SK-N-SH (cell line): Measurements from ENCODE around the gene MRFAP1L1. TPM values are rescaled to one million over a fixed set of nuclear protein-coding genes. Genes with fewer than 3 reads are reported as not detected.
A peak's percentile ranks its signal among the peaks of the same experiment; 100 is the strongest.

Experiments used
- CTCF ChIA-PET: fragments of 300-600, 350-600 bp; formaldehyde crosslinking; extraction: SDS; loops from one replicate; lab custom pipeline; 2021; lab: Yijun Ruan, JAX
- POLR2A ChIA-PET: fragments of 350-600 bp; sonication (Branson Sonifier 250); formaldehyde crosslinking; extraction: SDS; loops from one replicate; lab custom pipeline; 2020; ENCODE audit warnings: antibody characterized with exemption, inconsistent platforms; lab: Yijun Ruan, JAX
- DNase-seq: peaks from one replicate; pipeline ENCODE4 v3.0.0; 2012
- H2AFZ ChIP-seq: fragments of 200-600 bp; sonication (generic); 2 replicates; pipeline ENCODE4 v1.8.1; 2016; ENCODE audit warnings: antibody characterized with exemption, mild to moderate bottlenecking, low read depth
- H3F3A ChIP-seq: fragments of 200-600 bp; sonication (generic); replicated peaks from 2 replicates; pipeline ENCODE3; 2016; ENCODE audit warnings: antibody characterized with exemption, mild to moderate bottlenecking; ENCODE audit not compliant: insufficient read depth
- H3K27ac ChIP-seq, 2 experiments: fragments of 200-500 bp in 1 of 2; fragments of 200-600 bp in 1 of 2; sonication (Bioruptor generic) in 1 of 2; sonication (generic), shearing (Covaris generic) in 1 of 2; 2 replicates each; pipeline versions ENCODE4 v1.5.1 to v1.6.1; 2014 to 2016; ENCODE audit warnings: low read depth in 2 of 2, inconsistent platforms in 1 of 2, low read length in 1 of 2, mild to moderate bottlenecking in 1 of 2, mixed read lengths in 1 of 2
- H3K27me3 ChIP-seq: fragments of 200-600 bp; sonication (generic), shearing (Covaris generic); 2 replicates; pipeline ENCODE4 v1.6.1; 2016; ENCODE audit warnings: mixed run types; ENCODE audit not compliant: insufficient read depth
- H3K36me3 ChIP-seq, 2 experiments: fragments of 200-500 bp in 1 of 2; fragments of 200-600 bp in 1 of 2; sonication (Bioruptor generic) in 1 of 2; sonication (generic) in 1 of 2; replicated peaks in 1 of 2; 2 replicates each; pipeline versions ENCODE3 to v1.5.1; 2014 to 2016; ENCODE audit warnings: low read length in 1 of 2, mild to moderate bottlenecking in 1 of 2; ENCODE audit not compliant: insufficient read depth in 2 of 2, control insufficient read depth in 1 of 2
- H3K4me1 ChIP-seq, 2 experiments: fragments of 200-500 bp in 1 of 2; fragments of 200-600 bp in 1 of 2; sonication (Bioruptor generic) in 1 of 2; sonication (generic), shearing (Covaris generic) in 1 of 2; 2 replicates each; pipeline versions ENCODE4 v1.5.1 to v1.6.1; 2014 to 2016; ENCODE audit warnings: low read depth in 1 of 2, low read length in 1 of 2, mixed run types in 1 of 2; ENCODE audit not compliant: insufficient read depth in 2 of 2, control insufficient read depth in 1 of 2
- H3K4me2 ChIP-seq: fragments of 200-600 bp; sonication (generic), shearing (Covaris generic); 2 replicates; pipeline ENCODE4 v1.6.1; 2017; ENCODE audit warnings: mixed run types
- H3K4me3 ChIP-seq, 2 experiments: fragments of 200-500 bp in 1 of 2; fragments of 200-600 bp in 1 of 2; sonication (Bioruptor generic) in 1 of 2; sonication (generic), shearing (Covaris generic) in 1 of 2; 2 replicates each; pipeline versions ENCODE4 v1.5.1 to v1.8.1; 2014 to 2016; ENCODE audit warnings: low read depth in 2 of 2, inconsistent platforms in 1 of 2, low read length in 1 of 2, mild to moderate bottlenecking in 1 of 2, mixed read lengths in 1 of 2, moderate library complexity in 1 of 2
- H3K79me2 ChIP-seq: fragments of 200-600 bp; sonication (generic); 2 replicates; pipeline ENCODE4 v1.8.1; 2017; ENCODE audit warnings: mild to moderate bottlenecking; ENCODE audit not compliant: insufficient read depth
- H3K9ac ChIP-seq: fragments of 200-600 bp; sonication (generic); 2 replicates; pipeline ENCODE4 v1.6.1; 2017; ENCODE audit warnings: mixed run types
- H3K9me2 ChIP-seq: fragments of 200-600 bp; sonication (generic); 2 replicates; pipeline ENCODE4 v1.6.1; 2017; ENCODE audit warnings: mixed run types
- H3K9me3 ChIP-seq: fragments of 200-600 bp; sonication (generic); 2 replicates; pipeline ENCODE4 v1.6.1; 2017; ENCODE audit warnings: mixed run types, mild to moderate bottlenecking, moderate library complexity
- H4K20me1 ChIP-seq: fragments of 200-600 bp; sonication (generic); 2 replicates; pipeline ENCODE4 v1.6.1; 2017; ENCODE audit warnings: mild to moderate bottlenecking, mixed run types; ENCODE audit not compliant: insufficient read depth
- CHD2 ChIP-seq: fragments of 150-350 bp; IDR thresholded peaks from 2 replicates; pipeline ENCODE4 v1.6.1; 2018; ENCODE audit warnings: low read length; ENCODE audit not compliant: partially characterized antibody
- CTCF ChIP-seq: fragments of 200-600 bp; sonication (generic); IDR thresholded peaks from 2 replicates; pipeline ENCODE4 v1.6.1; 2017; ENCODE audit warnings: antibody characterized with exemption, mild to moderate bottlenecking, moderate library complexity
- EZH2phosphoT487 ChIP-seq: fragments of 200-600 bp; sonication (generic); IDR thresholded peaks from 2 replicates; pipeline ENCODE4 v1.6.1; 2017; ENCODE audit warnings: low read depth, mixed run types, mild to moderate bottlenecking, antibody characterized with exemption, moderate library complexity, borderline replicate concordance
- FOXM1 ChIP-seq: IDR thresholded peaks from 2 replicates; pipeline ENCODE4 v1.4.0; 2012; ENCODE audit warnings: low read depth, mild to moderate bottlenecking
- JUND ChIP-seq: IDR thresholded peaks from 2 replicates; pipeline ENCODE4 v1.4.0; 2012
- NFIC ChIP-seq: IDR thresholded peaks from 2 replicates; pipeline ENCODE4 v1.4.0; 2012; ENCODE audit warnings: borderline replicate concordance
- PBX3 ChIP-seq: IDR thresholded peaks from 2 replicates; pipeline ENCODE4; 2012
- POLR2AphosphoS5 ChIP-seq: IDR thresholded peaks from 2 replicates; pipeline ENCODE4 v1.6.1; 2012; ENCODE audit warnings: low read depth, low read length
- RAD21 ChIP-seq: IDR thresholded peaks from 2 replicates; pipeline ENCODE4 v1.6.1; 2012; ENCODE audit warnings: mild to moderate bottlenecking, low read length
- RCOR1 ChIP-seq: fragments of 150-350 bp; IDR thresholded peaks from 2 replicates; pipeline ENCODE4 v1.6.1; 2017; ENCODE audit warnings: antibody characterized with exemption, low read length
- REST ChIP-seq: IDR thresholded peaks from 2 replicates; pipeline ENCODE4 v1.6.1; 2012; ENCODE audit warnings: mild to moderate bottlenecking, low read depth, low read length, moderate library complexity
- RFX5 ChIP-seq: IDR thresholded peaks from 2 replicates; pipeline ENCODE4 v1.6.1; 2012; ENCODE audit warnings: mild to moderate bottlenecking, improper control_type of control experiment, low read length
- SMC3 ChIP-seq: IDR thresholded peaks from 2 replicates; pipeline ENCODE4 v1.6.1; 2012; ENCODE audit warnings: low read depth, low read length, improper control_type of control experiment
- TEAD4 ChIP-seq: IDR thresholded peaks from 2 replicates; pipeline ENCODE4 v1.4.0; 2012; ENCODE audit warnings: mild to moderate bottlenecking, borderline replicate concordance; ENCODE audit not compliant: insufficient read depth
- USF2 ChIP-seq: fragments of 150-350 bp; IDR thresholded peaks from 2 replicates; pipeline ENCODE4 v1.6.1; 2017; ENCODE audit warnings: antibody characterized with exemption, low read length, low read depth, borderline replicate concordance
- WGBS: methylation state at CpG from one replicate; pipeline ENCODE4 v1.1.6; 2017; ENCODE audit warnings: low lambda C conversion rate; 5-methylcytosine and 5-hydroxymethylcytosine counted together
- polyA plus RNA-seq, 3 experiments: library from polyadenylated mRNA; depleted of rRNA; stranded (reverse); fragments of >200 nt; gene quantifications; 2 replicates each; pipeline ENCODE4 v1.2.3, GENCODE V29; 2012

The MRFAP1L1 gene
- polyA plus RNA-seq, 1 of the 3 experiments (the other 2 are of a cell fraction): 60.3 TPM

DNA sequence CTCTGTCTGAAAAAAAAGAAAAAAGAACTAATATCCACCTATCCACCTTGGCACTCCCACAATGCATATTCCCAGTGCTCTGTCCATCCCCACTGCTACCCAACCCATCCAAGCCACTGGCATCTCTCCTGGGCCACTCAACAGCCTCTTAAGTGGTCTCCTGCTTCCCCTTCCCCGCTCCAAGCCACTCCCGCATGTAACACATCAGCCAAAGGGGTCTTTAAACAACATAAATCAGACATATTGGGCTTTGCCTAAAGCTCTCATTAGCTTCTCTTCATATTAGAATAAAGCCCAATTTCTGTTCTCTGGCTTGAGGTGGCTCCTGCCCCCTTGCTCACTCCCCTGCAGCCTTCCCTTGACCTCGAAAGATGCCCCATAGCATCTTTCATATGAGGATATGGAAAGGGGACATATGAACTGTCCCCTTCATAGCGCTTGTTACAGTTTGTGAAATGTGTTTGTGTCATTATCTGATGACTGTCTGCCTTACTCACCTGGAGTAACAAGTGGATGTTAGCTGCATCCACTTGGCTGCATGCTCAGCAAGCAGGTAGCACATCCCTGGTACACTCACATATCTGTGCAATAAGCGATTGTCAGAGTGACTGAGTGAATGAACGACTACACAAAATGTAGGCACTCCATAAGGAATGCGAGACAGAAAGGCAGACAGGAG, 9.4 kb upstream of the MRFAP1L1 start:
- Histone ChIP-seq H3K4me2 (no peak overlapping the region), H2AFZ (no peak overlapping the region), H3K36me3 (no peaks in the 10 kb centered on the region), H3K4me3 (no peak overlapping the region), H3K9ac (no peak overlapping the region), H3K4me1 (peaks cover 0 to 6% of the 10 kb centered on the region in 2 experiments; a peak in 2 of 4 replicates), H3K79me2 (peaks cover 25% of the 10 kb centered on the region), H3K27ac (no peak overlapping the region), H3K9me3 (no peaks in the 10 kb centered on the region), H3K27me3 (no peaks in the 10 kb centered on the region), H3K9me2 (no peaks in the 10 kb centered on the region), H4K20me1 (peaks cover 18% of the 10 kb centered on the region; the same call in 1 of the 2 replicates), H3F3A (peaks cover 8% of the 10 kb centered on the region)
- POLR2A ChIA-PET: interaction anchor here (0.8 kb wide), 1 partner anchor 344 kb away, joined by 3 read pairs; no protein-coding TSS in a partner anchor
- no peak for DNase-seq
- 82% methylated on average over 7 of the region's 7 CpGs for WGBS
- TF ChIP-seq POLR2AphosphoS5 (no peak), CHD2 (no peak)
- CTCF ChIA-PET: interaction anchor here (0.7 to 10.2 kb wide), 17 partner anchors 11 to 475 kb away, joined by 3 to 204 read pairs (median 8); no protein-coding TSS in a partner anchor

GRCh38 chr4:6716958-6717655, 7.4 kb upstream of the MRFAP1L1 start:
- POLR2A ChIA-PET: interaction anchor here (0.6 to 1.9 kb wide), 6 partner anchors 22 to 266 kb away, joined by 3 to 6 read pairs (median 4); partner anchors contain the start of genes MRFAP1 and TBC1D14
- no peak overlapping the region; the same call in 1 of the 2 replicates for H2AFZ ChIP-seq

More at GRCh38 chr4:6716958-6717655, 7.4 kb upstream of the MRFAP1L1 start:
- peak overlapping the region; percentile 81 to 83 for H3K4me3 ChIP-seq
- peaks cover 18% of the 10 kb centered on the region; the same call in 1 of the 2 replicates for H4K20me1 ChIP-seq
- 20% methylated on average over 7 of the region's 7 CpGs for WGBS
- H3K9me3 ChIP-seq: no peaks in the 10 kb centered on the region
- H3K79me2 ChIP-seq: peaks cover 25% of the 10 kb centered on the region
- H3K9me2 ChIP-seq: no peaks in the 10 kb centered on the region
- H3K27ac ChIP-seq: peak overlapping the region; percentile 60 to 85; a peak in 3 of 4 replicates
- CTCF ChIA-PET: interaction anchor here (0.6 to 10.2 kb wide), 9 partner anchors 54 to 353 kb away, joined by 3 to 204 read pairs (median 4); partner anchors contain the start of gene TBC1D14
- H3K4me2 ChIP-seq: peak overlapping the region; percentile 98
- DNase-seq: no peak
- H3K9ac ChIP-seq: peak overlapping the region; percentile 81
- TF ChIP-seq REST (no peak), FOXM1 (no peak), RCOR1 (no peak), SMC3 (no peak), EZH2phosphoT487 (no peak), PBX3 (no peak), JUND (no peak), TEAD4 (no peak), USF2 (no peak), POLR2AphosphoS5 (no peak), CTCF (no peak), NFIC (no peak), RFX5 (no peak), RAD21 (no peak)
- no peaks in the 10 kb centered on the region for H3K27me3 ChIP-seq
- H3K36me3 ChIP-seq: no peaks in the 10 kb centered on the region
- peaks cover 0 to 6% of the 10 kb centered on the region in 2 experiments; a peak in 2 of 4 replicates for H3K4me1 ChIP-seq
- H3F3A ChIP-seq: peaks cover 8% of the 10 kb centered on the region
